ENCODE data around the gene TMEM134. TPM values are rescaled to one million over a fixed set of nuclear protein-coding genes. Genes with fewer than 3 reads are reported as not detected.
A peak's percentile ranks its signal among the peaks of the same experiment; 100 is the strongest.

The TMEM134 gene
- total RNA-seq, 4 donors from 2014 or later: 69.0 to 138 (median 95.8) TPM

GRCh38 chr11:67503119-67504004, 34.3 kb upstream of the TMEM134 start:
- intact Hi-C loops (cut with DNase I): loop anchor here (10.0 kb wide), 1 partner anchor 149 kb away; the partner anchor contains the start of gene POLD4
- WGBS, 2 donors: 80 to 82% methylated on average over 19 of the region's 19 CpGs
- peak overlapping the region in 2 of 3 donors; percentile 21 to 59 for H3K4me3 ChIP-seq (replicated peaks in 1 of 3)
- H3K27me3 ChIP-seq: no peaks in the 10 kb centered on the region
- TF ChIP-seq, protein P1, sequence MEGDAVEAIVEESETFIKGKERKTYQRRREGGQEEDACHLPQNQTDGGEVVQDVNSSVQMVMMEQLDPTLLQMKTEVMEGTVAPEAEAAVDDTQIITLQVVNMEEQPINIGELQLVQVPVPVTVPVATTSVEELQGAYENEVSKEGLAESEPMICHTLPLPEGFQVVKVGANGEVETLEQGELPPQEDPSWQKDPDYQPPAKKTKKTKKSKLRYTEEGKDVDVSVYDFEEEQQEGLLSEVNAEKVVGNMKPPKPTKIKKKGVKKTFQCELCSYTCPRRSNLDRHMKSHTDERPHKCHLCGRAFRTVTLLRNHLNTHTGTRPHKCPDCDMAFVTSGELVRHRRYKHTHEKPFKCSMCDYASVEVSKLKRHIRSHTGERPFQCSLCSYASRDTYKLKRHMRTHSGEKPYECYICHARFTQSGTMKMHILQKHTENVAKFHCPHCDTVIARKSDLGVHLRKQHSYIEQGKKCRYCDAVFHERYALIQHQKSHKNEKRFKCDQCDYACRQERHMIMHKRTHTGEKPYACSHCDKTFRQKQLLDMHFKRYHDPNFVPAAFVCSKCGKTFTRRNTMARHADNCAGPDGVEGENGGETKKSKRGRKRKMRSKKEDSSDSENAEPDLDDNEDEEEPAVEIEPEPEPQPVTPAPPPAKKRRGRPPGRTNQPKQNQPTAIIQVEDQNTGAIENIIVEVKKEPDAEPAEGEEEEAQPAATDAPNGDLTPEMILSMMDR (IDR thresholded peaks at IDR 0.05): no peak
- TF ChIP-seq POLR2A (IDR thresholded peaks at IDR 0.05): no peak
- no peak overlapping the region for H3K27ac ChIP-seq
- H3K4me1 ChIP-seq: peaks cover 25 to 35% of the 10 kb centered on the region in 2 donors
- DNase-seq: no peak
- peaks cover 0 to 12% of the 10 kb centered on the region in 2 donors for H3K36me3 ChIP-seq
- H3K9me3 ChIP-seq: no peaks in the 10 kb centered on the region

- Histone ChIP-seq H3K4me3 (replicated peaks in 1 of 3) (no peak overlapping the region), H3K4me1 (peaks cover 25 to 33% of the 10 kb centered on the region in 2 donors), H3K9me3 (no peaks in the 10 kb centered on the region), H3K27me3 (no peaks in the 10 kb centered on the region), H3K36me3 (peaks cover 0 to 16% of the 10 kb centered on the region in 2 donors), H3K27ac (no peak overlapping the region)
- DNase-seq: no peak
- no peak for TF ChIP-seq POLR2A (IDR thresholded peaks at IDR 0.05)
- TF ChIP-seq, protein P1 (IDR thresholded peaks at IDR 0.05): no peak
- WGBS, 2 donors: 92 to 98% methylated on average over 11 to 18 of the region's 18 CpGs
- intact Hi-C loops (cut with DNase I): loop anchor here (10.0 kb wide), 1 partner anchor 148 kb away; the partner anchor contains the start of gene POLD4
Observed at GRCh38 chr11:67502328-67502979, 33.4 kb upstream of the TMEM134 start.

DNA sequence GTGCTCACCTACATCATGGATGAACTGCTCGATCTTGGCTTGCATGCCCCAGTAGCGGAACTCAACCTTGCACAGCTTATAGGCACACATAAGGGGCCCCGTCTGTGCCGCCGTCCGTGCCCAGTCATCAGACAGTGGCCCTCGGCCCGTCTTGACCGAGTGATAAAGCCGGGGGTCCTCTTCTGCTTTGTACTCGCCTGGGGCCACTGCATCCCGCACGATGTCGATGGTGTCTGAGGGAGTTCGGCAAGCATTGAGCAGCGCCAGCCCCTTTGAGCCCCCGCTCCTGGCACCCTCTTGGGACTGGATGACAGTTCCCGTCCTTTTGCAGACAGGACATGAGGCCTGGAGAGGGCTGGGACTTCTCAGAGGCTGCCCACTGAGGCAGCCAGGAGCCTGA, 32.8 kb upstream of the TMEM134 start:
- Histone ChIP-seq H3K9me3 (no peaks in the 10 kb centered on the region), H3K4me3 (replicated peaks in 1 of 3) (no peak overlapping the region), H3K27me3 (no peaks in the 10 kb centered on the region), H3K4me1 (peaks cover 21 to 27% of the 10 kb centered on the region in 2 donors), H3K27ac (no peak overlapping the region), H3K36me3 (peaks cover 0 to 17% of the 10 kb centered on the region in 2 donors)
- 94 to 100% methylated on average over 9 to 15 of the region's 18 CpGs for WGBS, 2 donors
- DNase-seq: no peak
- intact Hi-C loops (cut with DNase I): loop anchor here (10.0 kb wide), 1 partner anchor 147 kb away; the partner anchor contains the start of gene POLD4
- TF ChIP-seq POLR2A (IDR thresholded peaks at IDR 0.05): no peak
- TF ChIP-seq, protein P1 (IDR thresholded peaks at IDR 0.05): no peak

- DNase-seq: no peak
Observed at GRCh38 chr11:67500831-67501715, 32.0 kb upstream of the TMEM134 start.

More at GRCh38 chr11:67500831-67501715, 32.0 kb upstream of the TMEM134 start:
- Histone ChIP-seq H3K4me3 (replicated peaks in 1 of 3) (no peak overlapping the region), H3K27me3 (no peaks in the 10 kb centered on the region), H3K27ac (no peak overlapping the region), H3K4me1 (peaks cover 14 to 19% of the 10 kb centered on the region in 2 donors), H3K36me3 (peaks cover 0 to 15% of the 10 kb centered on the region in 2 donors), H3K9me3 (no peaks in the 10 kb centered on the region)
- 90 to 97% methylated on average over 8 to 9 of the region's 9 CpGs for WGBS, 2 donors
- intact Hi-C loops (cut with DNase I): loop anchor here (10.0 kb wide), 1 partner anchor 146 kb away; the partner anchor contains the start of gene POLD4
- TF ChIP-seq, protein P1 (IDR thresholded peaks at IDR 0.05): no peak
- no peak for TF ChIP-seq POLR2A (IDR thresholded peaks at IDR 0.05)

Data from thyroid gland (tissue), 4 donors.